Heart left ventricle (tissue), 16 donors: ENCODE data around the gene FSTL3. TPM values are rescaled to one million over a fixed set of nuclear protein-coding genes. Genes with fewer than 3 reads are reported as not detected.

Experiments used
- ATAC-seq, 4 donors: fragments of 200-7000 bp; cut with Tn5 transposase; one replicate each; pipeline ENCODE4 v1.9.1; 2020 to 2022; ENCODE audit warnings: moderate library complexity in 4 of 4, mild to moderate bottlenecking in 3 of 4, moderate number of reproducible peaks in 1 of 4
- DNase-seq, 5 donors: peaks; one replicate each; pipeline ENCODE4 v3.0.0-alpha.2; 2020
- H3K27ac ChIP-seq, 12 donors: fragments of 200-600 bp; sonication (generic) in 4 of 12; one replicate each; pipeline versions ENCODE4 v1.5.0 to v1.8.0; 2016 to 2022; ENCODE audit warnings: mild to moderate bottlenecking in 2 of 12
- H3K27me3 ChIP-seq, 9 donors: fragments of 200-600 bp; sonication (generic) in 2 of 9; one replicate each; pipeline versions ENCODE4 v1.5.1 to v1.8.0; 2016 to 2022; ENCODE audit warnings: mild to moderate bottlenecking in 3 of 9
- H3K36me3 ChIP-seq, 9 donors: fragments of 200-600 bp; sonication (generic) in 2 of 9; one replicate each; pipeline versions ENCODE4 v1.5.0 to v1.8.0; 2018 to 2022; ENCODE audit warnings: mild to moderate bottlenecking in 2 of 9
- H3K4me1 ChIP-seq, 12 donors: fragments of 200-600 bp; sonication (generic) in 4 of 12; one replicate each; pipeline versions ENCODE4 v1.5.0 to v1.8.0; 2016 to 2022; ENCODE audit warnings: mild to moderate bottlenecking in 3 of 12
- H3K4me3 ChIP-seq, 12 donors: fragments of 200-600 bp; sonication (generic) in 4 of 12; one replicate each; pipeline versions ENCODE4 v1.5.0 to v1.8.0; 2017 to 2022; ENCODE audit warnings: mild to moderate bottlenecking in 9 of 12, moderate library complexity in 4 of 12
- H3K9me3 ChIP-seq, 12 donors: fragments of 200-600 bp; sonication (generic) in 4 of 12; one replicate each; pipeline versions ENCODE4 v1.5.0 to v1.8.0; 2016 to 2022; ENCODE audit warnings: mild to moderate bottlenecking in 1 of 12
- POLR2A ChIP-seq, 2 donors: fragments of 450-650 bp; IDR thresholded peaks; one replicate each; pipeline ENCODE4 v1.6.1; 2017; ENCODE audit warnings: antibody characterized with exemption in 2 of 2, mild to moderate bottlenecking in 2 of 2, moderate library complexity in 2 of 2
- WGBS, 4 donors: extraction: QIAGEN DNeasy Blood & Tissue Kit in 2 of 4; methylation state at CpG; one replicate each; pipeline versions ENCODE4 v1.1.5 to v1.1.7; 2013 to 2018; 5-methylcytosine and 5-hydroxymethylcytosine counted together
- intact Hi-C, 10 donors: fragments of 100-400 bp; cut with DNase I; formaldehyde crosslinking; loops; one replicate each; pipeline versions ENCODE4 v1.11.1 to v1.14.2; 2022
- polyA plus RNA-seq, 2 donors: library from polyadenylated mRNA; stranded (reverse); fragments of 200-250 nt; gene quantifications; one replicate each; pipeline ENCODE4 v1.2.3, GENCODE V29; 2013
- total RNA-seq, 9 donors: library from RNA; depleted of rRNA in 2 of 9; stranded (reverse); fragments of >200 nt in 2 of 9; fragmentation: NEBNext Ultra II Directional in 3 of 9; extraction: Animal tissue kit (Norgen Biotek cat#: 25700) in 3 of 9; gene quantifications; one replicate each; pipeline versions ENCODE4 v1.1.0 to v1.2.4, GENCODE V29; 2016 to 2023
- TF ChIP-seq, protein P1 (sequence below), 12 donors: fragments of 200-600 bp; sonication (generic) in 4 of 12; IDR thresholded peaks; one replicate each; pipeline versions ENCODE4 v1.5.0 to v1.8.0; 2018 to 2022; ENCODE audit warnings: antibody characterized with exemption in 12 of 12, mild to moderate bottlenecking in 5 of 12
- donor health status: ischemic (EF 13 %, LVEDD 7.1; RV severe dilation, severe dysfunction).
- donor health status: healthy with polysubstance abuse.
- donor health status: DM: no; HTN: yes; CAD: no.
- donor health status: DM: no; HTN: no; CAD: no.
- donor health status: ischemic (EF 25% LVEDD 6.9; RV normal size, moderate dysfunction).
- donor health status: ischemic (EF 25% LVEDD 5.7; RV mildly dilated, moderate dysfunction).
- donor health status: healthy.
- donor health status: DM: yes; HTN: yes; CAD: no.
- donor health status: ischemic (EF 35%, LVEDD 5.7; RV mildly dilated, moderate dysfunction).
- donor health status: nonischemic (EF 11% LVEDD 7.7; RV severe dilation, severe dysfunction).
- donor health status: DM: yes; HTN: yes; CAD: no.
- donor health status: PGD.
- donor health status: ischemic (EF 29% LVEDD 5.4; RV normal size, mild dysfunction).
- donor health status: nonischemic (EF 23%, LVEDD 6.1; RV moderate dilation, normal function).

FSTL3 gene
- total and polyA plus RNA-seq, 11 donors, result 41.7 to 376 (median 119) TPM

DNA sequence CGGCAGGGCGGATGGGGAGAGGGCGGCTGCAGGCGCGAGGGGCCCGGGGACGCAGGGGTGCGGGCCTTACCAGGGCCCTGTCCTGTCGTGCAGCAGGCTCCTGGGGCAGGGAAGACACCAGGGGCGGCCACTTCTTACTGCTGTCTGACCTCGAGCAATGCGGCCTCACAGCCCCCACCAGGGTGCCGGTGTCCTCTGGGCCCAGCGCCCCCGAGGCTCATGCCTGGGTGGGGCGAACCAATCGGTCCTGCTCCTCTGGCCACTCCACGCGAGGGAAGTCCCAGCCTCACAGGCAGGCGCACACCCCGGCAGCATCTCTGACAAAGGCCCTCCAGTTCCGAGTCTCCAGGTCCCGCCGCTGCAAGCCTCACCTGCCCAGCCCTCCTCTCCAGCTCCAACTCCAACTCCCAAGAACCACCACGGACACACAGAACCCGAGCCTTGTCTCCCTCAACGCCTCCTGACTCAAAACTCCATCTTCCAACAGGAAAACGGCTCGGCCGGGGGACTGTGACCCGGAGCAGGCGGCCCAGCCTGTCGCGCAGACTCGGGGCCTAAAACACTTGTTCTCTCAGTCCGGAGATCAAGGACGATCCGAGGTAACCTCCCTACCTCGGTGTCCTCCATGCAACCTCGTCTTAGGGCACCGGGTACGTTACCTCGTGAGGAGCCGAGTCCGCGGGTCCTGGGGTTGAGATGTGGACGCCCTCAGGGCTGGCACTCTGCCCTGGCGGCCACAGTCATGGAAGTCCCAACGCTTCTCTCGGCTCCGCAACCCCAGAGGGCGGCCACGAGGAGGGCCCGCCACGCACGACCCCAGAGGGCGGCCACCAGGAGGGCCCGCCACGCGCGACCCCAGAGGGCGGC, 30.0 kb upstream of the FSTL3 start:
- DNase-seq (no peak), ATAC-seq (no peak)
- H3K4me1 ChIP-seq, result no peaks in the 10 kb centered on the region
- intact Hi-C loops, result no loop called here
- H3K27ac ChIP-seq, result no peak overlapping the region
- no peaks in the 10 kb centered on the region for H3K27me3 ChIP-seq
- H3K4me3 ChIP-seq, result no peak overlapping the region
- 93 to 95% (median 94%) methylated on average over 35 to 62 of the region's 62 CpGs for WGBS, 4 donors
- no peak for TF ChIP-seq POLR2A (IDR thresholded peaks at IDR 0.05)
- TF ChIP-seq, protein P1, sequence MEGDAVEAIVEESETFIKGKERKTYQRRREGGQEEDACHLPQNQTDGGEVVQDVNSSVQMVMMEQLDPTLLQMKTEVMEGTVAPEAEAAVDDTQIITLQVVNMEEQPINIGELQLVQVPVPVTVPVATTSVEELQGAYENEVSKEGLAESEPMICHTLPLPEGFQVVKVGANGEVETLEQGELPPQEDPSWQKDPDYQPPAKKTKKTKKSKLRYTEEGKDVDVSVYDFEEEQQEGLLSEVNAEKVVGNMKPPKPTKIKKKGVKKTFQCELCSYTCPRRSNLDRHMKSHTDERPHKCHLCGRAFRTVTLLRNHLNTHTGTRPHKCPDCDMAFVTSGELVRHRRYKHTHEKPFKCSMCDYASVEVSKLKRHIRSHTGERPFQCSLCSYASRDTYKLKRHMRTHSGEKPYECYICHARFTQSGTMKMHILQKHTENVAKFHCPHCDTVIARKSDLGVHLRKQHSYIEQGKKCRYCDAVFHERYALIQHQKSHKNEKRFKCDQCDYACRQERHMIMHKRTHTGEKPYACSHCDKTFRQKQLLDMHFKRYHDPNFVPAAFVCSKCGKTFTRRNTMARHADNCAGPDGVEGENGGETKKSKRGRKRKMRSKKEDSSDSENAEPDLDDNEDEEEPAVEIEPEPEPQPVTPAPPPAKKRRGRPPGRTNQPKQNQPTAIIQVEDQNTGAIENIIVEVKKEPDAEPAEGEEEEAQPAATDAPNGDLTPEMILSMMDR (IDR thresholded peaks at IDR 0.05), result no peak
- peaks cover 0 to 62% (median 43%) of the 10 kb centered on the region in 9 donors for H3K36me3 ChIP-seq
- no peaks in the 10 kb centered on the region for H3K9me3 ChIP-seq

DNA sequence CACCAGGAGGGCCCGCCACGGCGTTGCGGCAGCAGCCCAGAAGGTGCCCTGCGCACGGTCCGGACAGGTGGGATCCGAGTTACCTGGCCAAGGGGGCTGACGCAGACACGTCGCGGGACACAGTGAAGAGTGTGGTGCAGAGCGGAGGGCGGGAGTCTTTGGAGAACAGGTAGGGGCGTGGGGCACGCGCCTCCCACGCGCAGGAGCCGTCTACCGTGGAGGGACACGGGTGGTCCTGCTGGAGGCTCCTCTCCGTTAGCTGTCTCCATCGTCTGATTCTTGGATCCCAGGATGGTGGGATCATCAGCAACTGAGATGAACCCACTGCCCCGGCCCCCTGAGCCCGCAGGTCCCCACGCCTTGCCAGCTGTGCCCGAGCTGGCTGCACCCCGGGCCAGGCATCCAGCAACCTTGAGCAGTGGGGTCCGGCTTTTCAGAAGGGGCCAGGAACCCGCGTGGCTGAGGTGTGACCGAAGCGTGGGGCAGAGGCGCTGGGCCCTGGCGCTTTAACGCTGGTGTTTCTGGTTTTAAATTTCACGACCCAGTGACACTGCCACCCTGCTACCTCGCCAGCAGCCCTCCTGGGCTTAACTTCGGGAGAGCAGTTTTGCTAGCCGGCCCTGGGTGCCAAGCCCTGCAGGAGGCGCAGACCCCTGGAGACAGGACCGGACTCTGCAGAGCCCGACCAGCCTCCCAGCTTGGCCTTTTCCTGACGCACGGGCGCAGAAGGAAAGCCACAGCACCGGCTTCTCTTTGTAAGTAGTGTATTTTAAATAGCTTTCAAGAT, 29.2 kb upstream of the FSTL3 start:
- DNase-seq, result no peak
- H3K27ac ChIP-seq, result no peak overlapping the region
- 93 to 95% (median 94%) methylated on average over 39 to 48 of the region's 48 CpGs for WGBS, 4 donors

DNA sequence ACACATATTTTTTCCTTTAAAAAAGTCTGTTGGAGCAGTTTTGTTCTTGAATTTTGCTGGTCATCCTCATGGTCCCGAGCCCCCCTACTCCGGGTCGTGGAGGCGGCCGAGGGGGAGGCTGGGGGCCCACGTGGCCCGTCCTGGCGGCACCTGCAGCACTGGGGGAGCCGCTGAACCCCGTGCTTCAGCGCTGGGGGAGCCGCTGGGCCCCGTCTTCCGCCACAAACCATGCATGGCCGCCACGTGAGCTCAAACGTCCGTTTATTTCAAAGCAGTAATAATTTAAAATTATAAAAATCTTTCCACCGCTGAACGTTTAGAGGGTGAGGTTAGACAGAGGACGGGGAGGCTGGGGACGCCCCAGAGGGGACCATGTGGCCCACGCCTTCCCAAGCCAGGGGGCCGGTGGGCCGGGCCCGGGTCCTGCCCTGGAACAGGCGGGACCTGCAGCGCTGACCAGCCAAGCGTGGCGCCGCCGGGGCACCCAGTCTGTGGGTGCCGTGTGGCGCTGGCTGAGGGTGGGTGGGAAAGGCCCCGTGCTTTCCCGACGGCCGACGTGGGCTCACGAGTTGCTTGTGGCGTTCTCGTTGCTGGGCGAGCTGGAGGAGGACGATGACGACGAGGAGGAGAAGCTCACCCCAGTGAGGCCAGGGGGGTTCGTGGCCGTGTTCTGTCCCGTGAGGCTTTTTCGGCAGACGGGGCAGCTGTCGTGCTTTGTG, 28.5 kb upstream of the FSTL3 start:
- H3K4me1 ChIP-seq, result no peaks in the 10 kb centered on the region
- TF ChIP-seq POLR2A (IDR thresholded peaks at IDR 0.05), result no peak
- TF ChIP-seq, protein P1 (IDR thresholded peaks at IDR 0.05), result no peak
- H3K4me3 ChIP-seq, result no peak overlapping the region
- DNase-seq, result peak in 2 of 5 donors; percentile 22 to 50
- no peak overlapping the region for H3K27ac ChIP-seq
- no peaks in the 10 kb centered on the region for H3K9me3 ChIP-seq
- intact Hi-C loops, result no loop called here
- no peaks in the 10 kb centered on the region for H3K27me3 ChIP-seq
- 92 to 94% (median 93%) methylated on average over 52 of the region's 52 CpGs for whole genome bisulfite sequencing, 4 donors
- peaks cover 0 to 77% (median 58%) of the 10 kb centered on the region in 9 donors for H3K36me3 ChIP-seq
- ATAC-seq, result no peak

More for the DNA sequence above, 29.2 kb upstream of the FSTL3 start:
- no peaks in the 10 kb centered on the region for H3K9me3 ChIP-seq
- no peaks in the 10 kb centered on the region for H3K4me1 ChIP-seq
- ATAC-seq, result no peak
- intact Hi-C loops, result no loop called here
- no peaks in the 10 kb centered on the region for H3K27me3 ChIP-seq
- no peak overlapping the region for H3K4me3 ChIP-seq
- peaks cover 0 to 70% (median 52%) of the 10 kb centered on the region in 9 donors for H3K36me3 ChIP-seq
- TF ChIP-seq, protein P1 (IDR thresholded peaks at IDR 0.05), result no peak
- no peak for TF ChIP-seq POLR2A (IDR thresholded peaks at IDR 0.05)
